ENCODE results near the gene EIF4G3.

GRCh38 chr1:21095976-21096375, 80.7 kb downstream of the EIF4G3 start:
- TF ChIP-seq, protein P1, sequence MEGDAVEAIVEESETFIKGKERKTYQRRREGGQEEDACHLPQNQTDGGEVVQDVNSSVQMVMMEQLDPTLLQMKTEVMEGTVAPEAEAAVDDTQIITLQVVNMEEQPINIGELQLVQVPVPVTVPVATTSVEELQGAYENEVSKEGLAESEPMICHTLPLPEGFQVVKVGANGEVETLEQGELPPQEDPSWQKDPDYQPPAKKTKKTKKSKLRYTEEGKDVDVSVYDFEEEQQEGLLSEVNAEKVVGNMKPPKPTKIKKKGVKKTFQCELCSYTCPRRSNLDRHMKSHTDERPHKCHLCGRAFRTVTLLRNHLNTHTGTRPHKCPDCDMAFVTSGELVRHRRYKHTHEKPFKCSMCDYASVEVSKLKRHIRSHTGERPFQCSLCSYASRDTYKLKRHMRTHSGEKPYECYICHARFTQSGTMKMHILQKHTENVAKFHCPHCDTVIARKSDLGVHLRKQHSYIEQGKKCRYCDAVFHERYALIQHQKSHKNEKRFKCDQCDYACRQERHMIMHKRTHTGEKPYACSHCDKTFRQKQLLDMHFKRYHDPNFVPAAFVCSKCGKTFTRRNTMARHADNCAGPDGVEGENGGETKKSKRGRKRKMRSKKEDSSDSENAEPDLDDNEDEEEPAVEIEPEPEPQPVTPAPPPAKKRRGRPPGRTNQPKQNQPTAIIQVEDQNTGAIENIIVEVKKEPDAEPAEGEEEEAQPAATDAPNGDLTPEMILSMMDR (conservative IDR thresholded peaks at IDR 0.05 in 1 of 2, IDR thresholded peaks at IDR 0.05 in 1 of 2; ENCODE audit: extremely low read depth in 1 of 2, insufficient read depth in 1 of 2, low read depth in 1 of 2, low read length in 2 of 2) = no peak
- no peak for TF ChIP-seq EZH2 (IDR thresholded peaks at IDR 0.05; ENCODE audit: borderline replicate concordance, low read length)
